Measurements from ENCODE around the gene AJUBA. TPM values are rescaled to one million over a fixed set of nuclear protein-coding genes. Genes with fewer than 3 reads are reported as not detected.
A peak's percentile ranks its signal among the peaks of the same experiment; 100 is the strongest.

AJUBA gene
- polyA plus RNA-seq, 1 experiment, result 77.0 TPM

- ChIA-PET CTCF (interaction anchor here (0.5 to 1.8 kb wide), 3 partner anchors 19 to 282 kb away, joined by 3 to 9 read pairs (median 5); no protein-coding TSS in a partner anchor), POLR2A (interaction anchor here (0.6 kb wide), 1 partner anchor 19 kb away, joined by 4 read pairs; no protein-coding TSS in a partner anchor)
- Histone ChIP-seq H3K9me3 (ENCODE audit: control insufficient read depth, insufficient read depth, low read length) (no peaks in the 10 kb centered on the region), H3K4me3 (ENCODE audit: low read depth, low read length) (no peak overlapping the region), H3K27me3 (ENCODE audit: control insufficient read depth, insufficient read depth, low read length) (no peaks in the 10 kb centered on the region), H3K27ac (ENCODE audit: low read depth, low read length) (no peak overlapping the region)
- DNase-seq (ENCODE audit: low read depth, low spot score), result no peak
- TF ChIP-seq CTCF (IDR thresholded peaks at IDR 0.05; ENCODE audit: low read depth, low read length), result no peak
These were observed 30.9 kb upstream of the AJUBA start for GRCh38 chr14:23013054-23013748.

GRCh38 chr14:23009939-23010726 lies 27.8 kb upstream of the AJUBA start, which contains the start of gene C14orf93:
C14orf93 (minus strand) TSS chr14:23010143; CDS start chr14:22999023, 11,120 bp downstream.
- no peak for TF ChIP-seq CTCF (IDR thresholded peaks at IDR 0.05; ENCODE audit: low read depth, low read length)
- Histone ChIP-seq H3K27me3 (ENCODE audit: control insufficient read depth, insufficient read depth, low read length) (no peaks in the 10 kb centered on the region), H3K9me3 (ENCODE audit: control insufficient read depth, insufficient read depth, low read length) (no peaks in the 10 kb centered on the region), H3K4me3 (ENCODE audit: low read depth, low read length) (peak within 1 kb of the TSS; percentile 57), H3K27ac (ENCODE audit: low read depth, low read length) (no peak within 1 kb of the TSS)
- CTCF ChIA-PET, result interaction anchor here (1.4 to 1.7 kb wide), 2 partner anchors 24 to 59 kb away, joined by 4 to 7 read pairs; no protein-coding TSS in a partner anchor
- DNase-seq (ENCODE audit: low read depth, low spot score), result no peak
- POLR2A ChIA-PET, result no interaction called here

GRCh38 chr14:23009483-23009938 lies 27.2 kb upstream of the AJUBA start:
- no peak for TF ChIP-seq CTCF (IDR thresholded peaks at IDR 0.05; ENCODE audit: low read depth, low read length)
- ChIA-PET CTCF (interaction anchor here (1.3 to 4.0 kb wide), 4 partner anchors 14 to 59 kb away, joined by 6 to 53 read pairs (median 18); partner anchors contain the start of gene AJUBA), POLR2A (no interaction called here)
- no peak overlapping the region for H3K27ac ChIP-seq (ENCODE audit: low read depth, low read length)
- no peak for DNase-seq (ENCODE audit: low read depth, low spot score)
- H3K4me3 ChIP-seq (ENCODE audit: low read depth, low read length), result peak overlapping the region; percentile 57
- H3K27me3 ChIP-seq (ENCODE audit: control insufficient read depth, insufficient read depth, low read length), result no peaks in the 10 kb centered on the region
- no peaks in the 10 kb centered on the region for H3K9me3 ChIP-seq (ENCODE audit: control insufficient read depth, insufficient read depth, low read length)

GRCh38 chr14:23008831-23009230 lies 26.5 kb upstream of the AJUBA start:
- H3K27ac ChIP-seq (ENCODE audit: low read depth, low read length), result no peak overlapping the region
- ChIA-PET CTCF (interaction anchor here (0.6 to 4.0 kb wide), 6 partner anchors 14 to 69 kb away, joined by 3 to 53 read pairs (median 8); partner anchors contain the start of gene AJUBA), POLR2A (no interaction called here)
- TF ChIP-seq CTCF (IDR thresholded peaks at IDR 0.05; ENCODE audit: low read depth, low read length), result no peak
- no peak for DNase-seq (ENCODE audit: low read depth, low spot score)
- H3K9me3 ChIP-seq (ENCODE audit: control insufficient read depth, insufficient read depth, low read length), result no peaks in the 10 kb centered on the region
- H3K4me3 ChIP-seq (ENCODE audit: low read depth, low read length), result no peak overlapping the region
- no peaks in the 10 kb centered on the region for H3K27me3 ChIP-seq (ENCODE audit: control insufficient read depth, insufficient read depth, low read length)

Data from AG04450 (cell line).